Upper lobe of left lung (tissue), 4 donors: ENCODE results near the gene TBX6.

ENCODE experiments used
- EP300 ChIP-seq, 4 donors: sonication (generic); formaldehyde crosslinking; IDR thresholded peaks; one replicate each; pipeline ENCODE4 v1.5.1; 2017; ENCODE audit warnings: antibody characterized with exemption in 4 of 4, control low read depth in 2 of 4
- POLR2A ChIP-seq, 4 donors: fragments of 450-650 bp; IDR thresholded peaks; one replicate each; pipeline ENCODE4 v1.5.1; 2016 to 2017; ENCODE audit warnings: antibody characterized with exemption in 4 of 4, mild to moderate bottlenecking in 2 of 4
- TF ChIP-seq, protein P1 (sequence below), 6 experiments: fragments of 450-650 bp in 4 of 6; fragments of 200-600 bp in 2 of 6; sonication (generic) in 2 of 6; IDR thresholded peaks; one replicate each; pipeline ENCODE4 v1.5.1; 2016 to 2019; ENCODE audit warnings: antibody characterized with exemption in 6 of 6

DNA sequence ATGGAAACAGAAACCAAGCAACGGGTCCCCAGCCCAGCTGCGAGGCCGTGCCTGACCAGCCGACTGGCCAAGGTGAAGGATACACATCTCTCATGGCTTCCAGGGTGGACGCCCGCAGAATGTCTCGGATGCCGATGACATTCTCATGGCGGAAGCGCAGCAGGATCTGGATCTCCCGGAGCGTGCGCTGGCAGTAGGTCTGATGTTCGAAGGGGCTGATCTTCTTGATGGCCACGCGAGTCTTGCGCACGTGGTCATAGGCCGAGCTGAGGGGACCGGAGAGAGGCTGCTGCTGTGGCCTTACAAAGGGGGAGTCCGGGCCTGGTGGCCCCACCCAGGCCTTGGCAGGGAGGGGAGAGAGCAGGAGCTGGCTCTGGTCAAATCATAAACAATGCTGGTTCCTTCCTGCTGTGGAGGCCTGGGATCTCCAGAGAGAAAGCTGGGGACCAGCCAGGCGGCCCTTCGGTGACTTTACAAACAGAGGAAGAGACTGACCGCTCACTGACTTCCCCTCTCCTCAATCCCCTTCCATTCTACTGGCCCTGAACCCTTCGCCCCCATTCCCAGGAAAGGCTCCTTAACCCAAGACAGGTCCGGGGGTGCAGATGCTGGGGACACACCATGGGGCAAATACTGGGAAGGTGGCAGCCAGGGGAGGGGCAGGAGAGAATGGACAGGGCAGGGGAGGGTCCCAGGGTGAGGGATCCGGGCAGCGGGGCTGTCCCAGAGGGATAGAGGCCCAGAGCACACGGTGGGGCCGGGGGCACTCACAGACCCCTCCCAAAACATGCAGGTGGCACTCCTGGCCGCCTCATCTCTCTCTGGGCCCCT is 30.2 kb upstream of the TBX6 start:
- TF ChIP-seq, protein P1, sequence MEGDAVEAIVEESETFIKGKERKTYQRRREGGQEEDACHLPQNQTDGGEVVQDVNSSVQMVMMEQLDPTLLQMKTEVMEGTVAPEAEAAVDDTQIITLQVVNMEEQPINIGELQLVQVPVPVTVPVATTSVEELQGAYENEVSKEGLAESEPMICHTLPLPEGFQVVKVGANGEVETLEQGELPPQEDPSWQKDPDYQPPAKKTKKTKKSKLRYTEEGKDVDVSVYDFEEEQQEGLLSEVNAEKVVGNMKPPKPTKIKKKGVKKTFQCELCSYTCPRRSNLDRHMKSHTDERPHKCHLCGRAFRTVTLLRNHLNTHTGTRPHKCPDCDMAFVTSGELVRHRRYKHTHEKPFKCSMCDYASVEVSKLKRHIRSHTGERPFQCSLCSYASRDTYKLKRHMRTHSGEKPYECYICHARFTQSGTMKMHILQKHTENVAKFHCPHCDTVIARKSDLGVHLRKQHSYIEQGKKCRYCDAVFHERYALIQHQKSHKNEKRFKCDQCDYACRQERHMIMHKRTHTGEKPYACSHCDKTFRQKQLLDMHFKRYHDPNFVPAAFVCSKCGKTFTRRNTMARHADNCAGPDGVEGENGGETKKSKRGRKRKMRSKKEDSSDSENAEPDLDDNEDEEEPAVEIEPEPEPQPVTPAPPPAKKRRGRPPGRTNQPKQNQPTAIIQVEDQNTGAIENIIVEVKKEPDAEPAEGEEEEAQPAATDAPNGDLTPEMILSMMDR (IDR thresholded peaks at IDR 0.05) = no peak
- TF ChIP-seq EP300 (IDR thresholded peaks at IDR 0.05) = no peak
- peak in 1 of 4 donors; percentile 15 for TF ChIP-seq POLR2A (IDR thresholded peaks at IDR 0.05)
